ENCODE measurements around the gene SORBS2. TPM values are rescaled to one million over a fixed set of nuclear protein-coding genes. Genes with fewer than 3 reads are reported as not detected.
A peak's percentile ranks its signal among the peaks of the same experiment; 100 is the strongest.

Gene SORBS2
- total and polyA plus RNA-seq, 4 donors = 11.2 to 70.4 (median 26.4) TPM

DNA sequence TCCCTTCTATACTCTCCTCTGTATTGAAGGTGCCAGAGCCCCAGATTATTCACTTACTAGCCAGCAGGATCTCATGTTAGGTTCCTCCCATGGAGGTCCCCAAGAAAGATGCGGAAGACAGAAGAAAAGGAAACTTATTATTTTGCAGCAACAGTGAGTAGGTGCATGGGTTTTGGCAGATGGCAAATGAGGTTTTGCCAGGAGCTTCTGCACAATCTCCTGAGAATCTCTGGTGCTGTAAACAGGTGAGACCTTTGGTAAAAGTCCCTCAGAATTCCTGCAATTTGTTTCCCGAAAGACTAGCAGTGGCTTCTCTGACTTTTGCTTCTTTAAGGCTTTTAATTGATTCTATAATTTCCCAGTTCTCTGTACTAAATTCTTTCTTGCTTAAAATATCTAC, 29.5 kb upstream of the SORBS2 start:
- H3K27me3 ChIP-seq (ENCODE audit: control insufficient read depth in 3 of 3, insufficient read depth in 3 of 3, low read length in 2 of 3) = no peaks in the 10 kb centered on the region

DNA sequence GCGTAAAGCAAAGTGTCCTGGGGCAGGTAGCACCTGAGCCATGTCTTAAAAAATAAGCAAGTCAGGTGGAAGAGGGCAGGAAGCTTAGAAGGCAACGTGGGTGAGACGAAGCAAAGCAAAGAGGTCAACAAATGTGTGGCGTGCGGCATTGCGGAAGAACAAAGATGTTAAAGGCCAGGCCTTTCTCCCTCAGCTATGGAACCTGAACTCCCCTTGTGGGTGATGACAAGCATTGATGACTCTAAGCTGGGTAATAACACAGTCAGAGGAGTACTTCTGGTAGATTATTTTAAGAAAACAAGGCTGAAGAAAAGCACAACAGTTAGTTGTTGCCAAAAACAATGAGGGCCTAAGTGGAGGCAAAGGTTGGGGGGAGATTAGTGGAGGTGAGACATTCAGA, 29.0 kb upstream of the SORBS2 start:
- Histone ChIP-seq H3K9me3 (ENCODE audit: control insufficient read depth in 4 of 4, insufficient read depth in 3 of 4, low read length in 3 of 4) (no peaks in the 10 kb centered on the region), H3K4me1 (ENCODE audit: control insufficient read depth in 5 of 5, insufficient read depth in 5 of 5, low read length in 5 of 5) (peaks cover 0 to 26% (median 16%) of the 10 kb centered on the region in 5 donors), H3K9ac (ENCODE audit: insufficient read depth in 1 of 2, low read length in 2 of 2) (no peak overlapping the region), H3K4me3 (no peak overlapping the region), H3K36me3 (ENCODE audit: control insufficient read depth in 4 of 4, insufficient read depth in 4 of 4, low read length in 4 of 4) (no peaks in the 10 kb centered on the region), H3K27ac (ENCODE audit: low read depth in 1 of 2, low read length in 1 of 2) (peak overlapping the region in 1 of 2 donors; percentile 62), H3K27me3 (ENCODE audit: control insufficient read depth in 3 of 3, insufficient read depth in 3 of 3, low read length in 2 of 3) (no peaks in the 10 kb centered on the region)
- WGBS, 2 donors = 94 to 95% methylated on average over 6 of the region's 6 CpGs
- ATAC-seq (ENCODE audit: insufficient read depth, low FRiP score) (no peak), DNase-seq (no peak)
- TF ChIP-seq, protein P1, sequence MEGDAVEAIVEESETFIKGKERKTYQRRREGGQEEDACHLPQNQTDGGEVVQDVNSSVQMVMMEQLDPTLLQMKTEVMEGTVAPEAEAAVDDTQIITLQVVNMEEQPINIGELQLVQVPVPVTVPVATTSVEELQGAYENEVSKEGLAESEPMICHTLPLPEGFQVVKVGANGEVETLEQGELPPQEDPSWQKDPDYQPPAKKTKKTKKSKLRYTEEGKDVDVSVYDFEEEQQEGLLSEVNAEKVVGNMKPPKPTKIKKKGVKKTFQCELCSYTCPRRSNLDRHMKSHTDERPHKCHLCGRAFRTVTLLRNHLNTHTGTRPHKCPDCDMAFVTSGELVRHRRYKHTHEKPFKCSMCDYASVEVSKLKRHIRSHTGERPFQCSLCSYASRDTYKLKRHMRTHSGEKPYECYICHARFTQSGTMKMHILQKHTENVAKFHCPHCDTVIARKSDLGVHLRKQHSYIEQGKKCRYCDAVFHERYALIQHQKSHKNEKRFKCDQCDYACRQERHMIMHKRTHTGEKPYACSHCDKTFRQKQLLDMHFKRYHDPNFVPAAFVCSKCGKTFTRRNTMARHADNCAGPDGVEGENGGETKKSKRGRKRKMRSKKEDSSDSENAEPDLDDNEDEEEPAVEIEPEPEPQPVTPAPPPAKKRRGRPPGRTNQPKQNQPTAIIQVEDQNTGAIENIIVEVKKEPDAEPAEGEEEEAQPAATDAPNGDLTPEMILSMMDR (IDR thresholded peaks at IDR 0.05; ENCODE audit: control extremely low read depth, extremely low read depth) = no peak

More for the DNA sequence above, 29.5 kb upstream of the SORBS2 start:
- ATAC-seq (ENCODE audit: insufficient read depth, low FRiP score) (no peak), DNase-seq (no peak)
- H3K4me3 ChIP-seq = no peak overlapping the region
- peaks cover 0 to 26% (median 13%) of the 10 kb centered on the region in 5 donors for H3K4me1 ChIP-seq (ENCODE audit: control insufficient read depth in 5 of 5, insufficient read depth in 5 of 5, low read length in 5 of 5)
- TF ChIP-seq, protein P1 (IDR thresholded peaks at IDR 0.05; ENCODE audit: control extremely low read depth, extremely low read depth) = no peak
- peak overlapping the region in 1 of 2 donors; percentile 62 for H3K27ac ChIP-seq (ENCODE audit: low read depth in 1 of 2, low read length in 1 of 2)
- no peaks in the 10 kb centered on the region for H3K36me3 ChIP-seq (ENCODE audit: control insufficient read depth in 4 of 4, insufficient read depth in 4 of 4, low read length in 4 of 4)
- H3K9me3 ChIP-seq (ENCODE audit: control insufficient read depth in 4 of 4, insufficient read depth in 3 of 4, low read length in 3 of 4) = no peaks in the 10 kb centered on the region
- WGBS, 2 donors = 97% methylated on average over 2 of the region's 2 CpGs
- no peak overlapping the region for H3K9ac ChIP-seq (ENCODE audit: insufficient read depth in 1 of 2, low read length in 2 of 2)

- DNase-seq (no peak), ATAC-seq (ENCODE audit: insufficient read depth, low FRiP score) (no peak)
- Histone ChIP-seq H3K9me3 (ENCODE audit: control insufficient read depth in 4 of 4, insufficient read depth in 3 of 4, low read length in 3 of 4) (no peaks in the 10 kb centered on the region), H3K27ac (ENCODE audit: low read depth in 1 of 2, low read length in 1 of 2) (peak overlapping the region in 1 of 2 donors; percentile 95), H3K36me3 (ENCODE audit: control insufficient read depth in 4 of 4, insufficient read depth in 4 of 4, low read length in 4 of 4) (no peaks in the 10 kb centered on the region), H3K9ac (ENCODE audit: insufficient read depth in 1 of 2, low read length in 2 of 2) (no peak overlapping the region), H3K27me3 (ENCODE audit: control insufficient read depth in 3 of 3, insufficient read depth in 3 of 3, low read length in 2 of 3) (no peaks in the 10 kb centered on the region), H3K4me1 (ENCODE audit: control insufficient read depth in 5 of 5, insufficient read depth in 5 of 5, low read length in 5 of 5) (peaks cover 0 to 26% (median 16%) of the 10 kb centered on the region in 5 donors), H3K4me3 (no peak overlapping the region)
- TF ChIP-seq, protein P1 (IDR thresholded peaks at IDR 0.05; ENCODE audit: control extremely low read depth, extremely low read depth) = no peak
- WGBS, 2 donors = 54 to 81% methylated on average over 2 of the region's 2 CpGs
These were observed 28.2 kb upstream of the SORBS2 start for GRCh38 chr4:185840201-185840600.

- no peaks in the 10 kb centered on the region for H3K9me3 ChIP-seq (ENCODE audit: control insufficient read depth in 4 of 4, insufficient read depth in 3 of 4, low read length in 3 of 4)
- H3K4me1 ChIP-seq (ENCODE audit: control insufficient read depth in 5 of 5, insufficient read depth in 5 of 5, low read length in 5 of 5) = peaks cover 0 to 26% (median 16%) of the 10 kb centered on the region in 5 donors
- ATAC-seq (ENCODE audit: insufficient read depth, low FRiP score) (no peak), DNase-seq (no peak)
- no peak overlapping the region for H3K4me3 ChIP-seq
- H3K27me3 ChIP-seq (ENCODE audit: control insufficient read depth in 3 of 3, insufficient read depth in 3 of 3, low read length in 2 of 3) = no peaks in the 10 kb centered on the region
- no peaks in the 10 kb centered on the region for H3K36me3 ChIP-seq (ENCODE audit: control insufficient read depth in 4 of 4, insufficient read depth in 4 of 4, low read length in 4 of 4)
- TF ChIP-seq, protein P1 (IDR thresholded peaks at IDR 0.05; ENCODE audit: control extremely low read depth, extremely low read depth) = no peak
- peak overlapping the region; percentile 51 to 95 for H3K27ac ChIP-seq (ENCODE audit: low read depth in 1 of 2, low read length in 1 of 2)
- H3K9ac ChIP-seq (ENCODE audit: insufficient read depth in 1 of 2, low read length in 2 of 2) = no peak overlapping the region
- WGBS, 2 donors = 87 to 93% methylated on average over 6 of the region's 6 CpGs
These were observed 27.8 kb upstream of the SORBS2 start for GRCh38 chr4:185839770-185840169.
